ENCODE results near the gene KATNAL1.
A peak's percentile ranks its signal among the peaks of the same experiment; 100 is the strongest.

The KATNAL1 gene

GRCh38 chr13:30307194-30307970 lies at the start of gene KATNAL1:
Gene KATNAL1 (minus strand): TSS chr13:30307551. CDS start chr13:30283777, 23,774 bp downstream.
- peak; percentile 64 to 79 for DNase-seq

GRCh38 chr13:30355839-30356238 lies 48.5 kb upstream of the KATNAL1 start:
- no peak for DNase-seq

GRCh38 chr13:30355384-30355699 lies 48.0 kb upstream of the KATNAL1 start:
- peak in 1 of 2 experiments; percentile 15 for DNase-seq

GRCh38 chr13:30354493-30355383 lies 47.4 kb upstream of the KATNAL1 start:
- no peak for DNase-seq

GRCh38 chr13:30353471-30354215 lies 46.3 kb upstream of the KATNAL1 start:
- no peak for DNase-seq

- no peak for DNase-seq
Measured at GRCh38 chr13:30353060-30353459, 45.7 kb upstream of the KATNAL1 start.

- no peak for DNase-seq
Measured at GRCh38 chr13:30352121-30352520, 44.8 kb upstream of the KATNAL1 start.

- DNase-seq: no peak
Measured at GRCh38 chr13:30346789-30347167, 39.4 kb upstream of the KATNAL1 start.

GRCh38 chr13:30346153-30346788 lies 38.9 kb upstream of the KATNAL1 start:
- DNase-seq: peak; percentile 24 to 34

- no peak for DNase-seq
Measured at GRCh38 chr13:30345426-30346100, 38.2 kb upstream of the KATNAL1 start.

- DNase-seq: no peak
Measured at GRCh38 chr13:30341815-30342570, 34.6 kb upstream of the KATNAL1 start.

- DNase-seq: peak; percentile 68 to 81
Measured at GRCh38 chr13:30340331-30341250, 33.2 kb upstream of the KATNAL1 start.

- DNase-seq: no peak
Measured at GRCh38 chr13:30339738-30340330, 32.5 kb upstream of the KATNAL1 start.

- no peak for DNase-seq
Measured at GRCh38 chr13:30338952-30339351, 31.6 kb upstream of the KATNAL1 start.

- no peak for DNase-seq
Measured at GRCh38 chr13:30338331-30338851, 31.0 kb upstream of the KATNAL1 start.

GRCh38 chr13:30337061-30337610 lies 29.8 kb upstream of the KATNAL1 start:
- DNase-seq: no peak

GRCh38 chr13:30334663-30335386 lies 27.5 kb upstream of the KATNAL1 start:
- peak; percentile 47 to 54 for DNase-seq

GRCh38 chr13:30333616-30334015 lies 26.3 kb upstream of the KATNAL1 start:
- no peak for DNase-seq
